K562 (cell line): ENCODE measurements around the gene CFD.

Experiments
- EZH2 ChIP-seq: IDR thresholded peaks from 2 replicates; pipeline ENCODE4 v1.6.1; 2012; ENCODE audit warnings: low read depth, mild to moderate bottlenecking, inconsistent platforms, low read length, borderline replicate concordance
- HDAC2 ChIP-seq: fragments of 450-650 bp; IDR thresholded peaks from 2 replicates; pipeline ENCODE4 v1.6.1; 2016; ENCODE audit warnings: mild to moderate bottlenecking
- HIVEP1 ChIP-seq: fragments of 250-450 bp; sonication (Bioruptor Pico); IDR thresholded peaks from 2 replicates; pipeline ENCODE4 v1.4.0; 2020; ENCODE audit warnings: mild to moderate bottlenecking
- IRF2 ChIP-seq: sonication (generic); formaldehyde crosslinking; IDR thresholded peaks from 2 replicates; pipeline ENCODE4 v1.8.1; 2022; ENCODE audit warnings: mild to moderate bottlenecking, missing genetic modification reagents
- MAFK ChIP-seq: IDR thresholded peaks from 2 replicates; pipeline ENCODE4 v1.6.1; 2011; ENCODE audit warnings: low read length, improper control_type of control experiment
- TAF1 ChIP-seq: IDR thresholded peaks from 2 replicates; pipeline ENCODE4 v1.6.1; 2011; ENCODE audit warnings: mild to moderate bottlenecking, low read length, moderate library complexity; ENCODE audit not compliant: insufficient read depth, control insufficient read depth, severe bottlenecking; ENCODE audit errors: extremely low read depth
- ZC3H11A ChIP-seq: IDR thresholded peaks from 2 replicates; pipeline ENCODE4 v1.6.1; 2012; ENCODE audit warnings: low read depth, low read length, improper control_type of control experiment
- ZKSCAN3 ChIP-seq: fragments of 250-450 bp; sonication (Bioruptor Pico); IDR thresholded peaks from 2 replicates; pipeline ENCODE4 v1.4.0; 2020
- ZNF431 ChIP-seq: sonication (generic); formaldehyde crosslinking; IDR thresholded peaks from 2 replicates; pipeline ENCODE4 v1.8.0; 2022; ENCODE audit warnings: mild to moderate bottlenecking, missing genetic modification reagents
- ZNF780A ChIP-seq: fragments of 250-450 bp; sonication (Bioruptor Pico); IDR thresholded peaks from 2 replicates; pipeline ENCODE4 v1.5.0; 2021; ENCODE audit warnings: mild to moderate bottlenecking
- TF ChIP-seq, protein P1 (sequence below): fragments of 450-650 bp; formaldehyde crosslinking; conservative IDR thresholded peaks from 2 replicates; pipeline ENCODE4 v1.4.0; 2022; ENCODE audit warnings: mild to moderate bottlenecking, missing genetic modification characterization
- TF ChIP-seq, protein P2 (sequence below): fragments of 450-650 bp; IDR thresholded peaks from 2 replicates; pipeline ENCODE4 v1.6.1; 2016; ENCODE audit warnings: missing biosample characterization, missing genetic modification characterization
- TF ChIP-seq, protein P3 (sequence below), 2 experiments: IDR thresholded peaks; 2 replicates each; pipeline ENCODE4 v1.6.1; 2012; ENCODE audit warnings: improper control_type of control experiment in 2 of 2, low read depth in 2 of 2, low read length in 2 of 2, borderline replicate concordance in 1 of 2

DNA sequence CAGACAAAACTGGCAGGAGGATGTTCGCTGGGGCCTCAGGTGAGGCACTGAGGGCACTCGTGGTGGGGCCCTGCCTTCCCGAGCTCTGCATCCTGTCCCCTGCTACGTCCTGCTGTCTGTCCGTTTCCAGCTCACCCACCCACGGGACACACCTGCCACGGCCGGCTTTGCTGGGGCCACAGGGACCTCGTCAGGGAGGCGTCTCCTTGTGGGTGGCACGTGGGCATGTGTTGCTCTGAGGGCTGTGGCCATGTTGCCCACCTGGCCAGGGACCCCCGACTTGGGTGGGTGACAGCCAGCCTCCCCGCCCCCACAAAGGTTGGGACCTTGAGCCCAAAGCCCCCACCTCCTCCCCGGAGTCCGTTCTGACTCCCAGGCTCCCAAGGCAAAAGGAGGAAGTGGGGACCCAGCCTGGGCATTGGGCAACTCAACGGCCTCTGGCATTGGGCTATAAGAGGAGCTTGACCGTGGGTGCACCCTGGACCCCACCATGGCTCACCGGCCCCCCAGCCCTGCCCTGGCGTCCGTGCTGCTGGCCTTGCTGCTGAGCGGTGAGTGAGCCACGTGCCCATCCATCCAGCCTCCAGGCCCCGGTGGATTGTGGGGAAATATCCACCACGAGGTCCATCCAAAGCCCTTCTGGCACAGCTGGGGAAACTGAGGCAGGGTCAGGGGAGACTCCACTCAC is 18.8 kb upstream of the CFD start, which contains the start of gene PRTN3:
- TF ChIP-seq ZNF780A (CRISPR knock-in tag) (no peak), ZNF431 (no peak), IRF2 (CRISPR knock-in tag) (no peak), HIVEP1 (CRISPR knock-in tag) (no peak), ZC3H11A (no peak), MAFK (no peak), EZH2 (no peak), HDAC2 (no peak), ZKSCAN3 (CRISPR knock-in tag) (no peak), TAF1 (no peak)
- TF ChIP-seq, protein P1, sequence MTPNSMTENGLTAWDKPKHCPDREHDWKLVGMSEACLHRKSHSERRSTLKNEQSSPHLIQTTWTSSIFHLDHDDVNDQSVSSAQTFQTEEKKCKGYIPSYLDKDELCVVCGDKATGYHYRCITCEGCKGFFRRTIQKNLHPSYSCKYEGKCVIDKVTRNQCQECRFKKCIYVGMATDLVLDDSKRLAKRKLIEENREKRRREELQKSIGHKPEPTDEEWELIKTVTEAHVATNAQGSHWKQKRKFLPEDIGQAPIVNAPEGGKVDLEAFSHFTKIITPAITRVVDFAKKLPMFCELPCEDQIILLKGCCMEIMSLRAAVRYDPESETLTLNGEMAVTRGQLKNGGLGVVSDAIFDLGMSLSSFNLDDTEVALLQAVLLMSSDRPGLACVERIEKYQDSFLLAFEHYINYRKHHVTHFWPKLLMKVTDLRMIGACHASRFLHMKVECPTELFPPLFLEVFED (CRISPR knock-in tag) = no peak
- TF ChIP-seq, protein P2, sequence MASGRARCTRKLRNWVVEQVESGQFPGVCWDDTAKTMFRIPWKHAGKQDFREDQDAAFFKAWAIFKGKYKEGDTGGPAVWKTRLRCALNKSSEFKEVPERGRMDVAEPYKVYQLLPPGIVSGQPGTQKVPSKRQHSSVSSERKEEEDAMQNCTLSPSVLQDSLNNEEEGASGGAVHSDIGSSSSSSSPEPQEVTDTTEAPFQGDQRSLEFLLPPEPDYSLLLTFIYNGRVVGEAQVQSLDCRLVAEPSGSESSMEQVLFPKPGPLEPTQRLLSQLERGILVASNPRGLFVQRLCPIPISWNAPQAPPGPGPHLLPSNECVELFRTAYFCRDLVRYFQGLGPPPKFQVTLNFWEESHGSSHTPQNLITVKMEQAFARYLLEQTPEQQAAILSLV = no peak
- TF ChIP-seq, protein P3, sequence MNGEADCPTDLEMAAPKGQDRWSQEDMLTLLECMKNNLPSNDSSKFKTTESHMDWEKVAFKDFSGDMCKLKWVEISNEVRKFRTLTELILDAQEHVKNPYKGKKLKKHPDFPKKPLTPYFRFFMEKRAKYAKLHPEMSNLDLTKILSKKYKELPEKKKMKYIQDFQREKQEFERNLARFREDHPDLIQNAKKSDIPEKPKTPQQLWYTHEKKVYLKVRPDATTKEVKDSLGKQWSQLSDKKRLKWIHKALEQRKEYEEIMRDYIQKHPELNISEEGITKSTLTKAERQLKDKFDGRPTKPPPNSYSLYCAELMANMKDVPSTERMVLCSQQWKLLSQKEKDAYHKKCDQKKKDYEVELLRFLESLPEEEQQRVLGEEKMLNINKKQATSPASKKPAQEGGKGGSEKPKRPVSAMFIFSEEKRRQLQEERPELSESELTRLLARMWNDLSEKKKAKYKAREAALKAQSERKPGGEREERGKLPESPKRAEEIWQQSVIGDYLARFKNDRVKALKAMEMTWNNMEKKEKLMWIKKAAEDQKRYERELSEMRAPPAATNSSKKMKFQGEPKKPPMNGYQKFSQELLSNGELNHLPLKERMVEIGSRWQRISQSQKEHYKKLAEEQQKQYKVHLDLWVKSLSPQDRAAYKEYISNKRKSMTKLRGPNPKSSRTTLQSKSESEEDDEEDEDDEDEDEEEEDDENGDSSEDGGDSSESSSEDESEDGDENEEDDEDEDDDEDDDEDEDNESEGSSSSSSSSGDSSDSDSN (IDR thresholded peaks at IDR 0.05; ENCODE audit: borderline replicate concordance in 1 of 2, low read depth in 2 of 2, low read length in 2 of 2) = no peak
